Stimulated activated CD8-positive, alpha-beta memory T cell treated with anti-CD3 and anti-CD28 coated beads, Interleukin-15, amount 100 ng/mL, for 1 hour (primary cell): ENCODE measurements around the gene TANC1.

Experiments
- DNase-seq: peaks from one replicate; pipeline ENCODE4 v3.0.0-alpha.2; 2020; ENCODE audit warnings: low read depth

The TANC1 gene

GRCh38 chr2:159225025-159226016 lies 256.9 kb downstream of the TANC1 start:
- DNase-seq = no peak

DNA sequence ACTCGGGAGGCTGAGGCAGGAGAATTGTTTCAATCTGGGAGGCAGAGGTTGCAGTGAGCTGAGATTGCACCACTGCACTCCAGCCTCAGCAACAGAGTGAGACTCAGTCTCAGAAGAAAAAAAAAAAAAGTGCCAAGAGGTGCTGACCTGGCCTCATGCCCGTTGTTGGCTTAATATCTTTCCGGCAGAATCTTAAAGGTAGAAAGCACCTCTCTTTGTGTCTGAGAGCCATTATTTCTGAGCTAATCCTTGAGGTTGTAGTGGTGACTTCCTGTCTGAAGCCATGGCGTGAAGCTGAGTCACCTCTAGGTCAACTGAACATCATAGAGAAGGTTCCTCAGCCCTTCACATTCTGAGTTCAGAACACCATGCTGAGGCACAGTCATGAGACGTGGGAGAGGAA lies 257.6 kb downstream of the TANC1 start:
- no peak for DNase-seq

- no peak for DNase-seq
Measured at GRCh38 chr2:159226608-159227385, 258.4 kb downstream of the TANC1 start.

DNA sequence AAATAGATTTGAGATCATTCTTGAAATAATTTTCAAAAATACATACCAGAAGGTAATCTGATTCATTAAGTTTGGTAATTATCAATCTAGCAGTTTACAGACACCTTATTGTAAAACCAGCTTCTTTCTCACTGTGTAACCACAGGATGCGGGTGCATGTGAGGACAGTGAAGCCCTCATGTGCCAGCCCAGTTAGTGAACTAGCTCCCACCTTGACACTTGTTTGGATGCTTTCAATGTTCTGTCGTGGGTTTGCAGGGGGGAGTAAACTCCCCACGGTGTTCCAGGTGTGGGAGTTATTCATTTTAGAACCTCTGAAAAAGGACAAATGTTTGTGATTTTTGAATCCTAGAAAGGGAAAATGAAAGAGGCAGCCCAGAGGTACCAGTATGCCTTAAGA lies 259.0 kb downstream of the TANC1 start:
- no peak for DNase-seq

DNA sequence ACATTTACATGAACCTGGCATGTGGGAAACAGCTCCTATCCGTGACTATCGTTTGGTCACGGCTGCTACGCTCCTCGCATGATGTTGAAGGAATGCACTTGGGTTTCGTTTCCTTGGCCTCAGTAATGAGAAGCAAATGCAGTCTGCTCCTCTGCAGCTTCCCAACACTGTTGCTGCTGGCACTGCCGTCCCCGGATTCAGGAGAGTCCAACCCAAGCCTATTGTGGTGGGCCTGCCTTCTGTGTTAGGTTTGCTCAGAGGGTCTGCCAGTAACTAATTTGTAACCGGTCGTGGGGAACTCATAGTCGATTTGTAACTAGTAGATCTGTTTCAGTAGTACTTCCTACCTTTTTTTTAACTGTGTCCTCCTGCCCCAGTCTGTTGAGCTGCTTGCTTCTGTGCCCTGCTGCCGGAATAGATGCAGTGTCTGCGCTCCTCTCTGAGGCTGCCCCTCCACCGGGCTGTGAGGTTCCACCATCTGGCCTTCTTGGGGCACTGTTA lies 259.7 kb downstream of the TANC1 start:
- no peak for DNase-seq

DNA sequence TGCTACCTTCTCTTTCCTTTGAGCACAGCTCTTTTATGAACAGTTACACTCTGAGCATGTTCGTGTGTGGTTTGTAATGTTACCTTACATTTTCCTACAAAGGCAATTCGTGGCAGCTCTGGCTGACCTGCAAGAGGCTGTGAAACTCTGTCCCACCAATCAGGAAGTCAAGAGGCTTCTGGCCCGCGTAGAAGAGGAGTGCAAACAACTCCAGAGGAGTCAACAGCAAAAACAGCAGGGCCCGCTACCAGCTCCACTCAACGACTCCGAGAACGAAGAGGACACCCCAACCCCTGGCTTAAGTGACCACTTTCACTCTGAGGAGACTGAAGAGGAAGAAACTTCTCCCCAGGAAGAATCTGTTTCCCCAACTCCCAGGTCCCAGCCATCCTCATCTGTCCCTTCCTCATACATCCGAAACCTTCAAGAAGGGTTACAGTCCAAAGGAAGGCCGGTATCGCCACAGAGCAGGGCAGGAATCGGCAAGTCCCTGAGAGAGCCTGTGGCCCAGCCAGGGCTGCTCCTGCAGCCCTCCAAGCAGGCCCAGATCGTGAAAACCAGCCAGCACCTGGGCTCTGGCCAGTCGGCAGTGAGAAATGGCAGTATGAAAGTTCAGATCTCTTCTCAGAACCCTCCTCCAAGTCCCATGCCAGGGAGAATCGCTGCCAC lies 261.2 kb downstream of the TANC1 start:
- no peak for DNase-seq

- no peak for DNase-seq
Measured at GRCh38 chr2:159230145-159230877, 261.9 kb downstream of the TANC1 start.

DNA sequence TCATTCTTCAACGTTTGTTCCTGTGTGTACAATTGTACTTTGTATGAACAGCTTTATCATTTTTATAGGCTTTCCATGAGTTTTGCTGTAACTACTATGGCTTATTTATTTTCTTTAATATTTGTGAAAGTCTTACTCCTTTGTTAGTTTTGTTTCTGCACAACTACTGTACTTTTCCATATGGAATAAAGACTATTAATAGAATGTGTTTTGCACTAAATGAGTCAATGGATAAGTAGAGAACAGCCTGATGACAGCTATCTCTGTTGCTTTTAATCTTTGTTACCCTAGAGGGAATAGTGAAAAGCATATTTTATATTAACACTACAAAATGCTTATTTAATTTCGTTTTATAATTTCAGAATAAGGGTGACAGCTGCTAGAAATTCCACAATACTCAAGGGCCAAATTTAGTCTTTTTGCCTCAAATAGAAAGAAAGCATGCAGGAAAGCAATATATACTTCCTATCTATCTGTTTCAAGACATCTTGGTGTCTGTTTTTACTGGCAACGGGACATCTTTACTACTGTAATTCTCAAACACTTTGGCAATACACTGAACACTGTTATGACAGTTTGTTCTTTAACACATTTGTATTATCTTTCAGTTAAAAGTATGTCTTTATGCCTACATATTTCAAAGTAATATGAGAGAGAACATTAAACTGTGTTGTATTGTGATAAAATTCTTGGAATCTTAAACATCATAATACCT lies 264.2 kb downstream of the TANC1 start:
- no peak for DNase-seq

GRCh38 chr2:159234868-159235267 lies 266.4 kb downstream of the TANC1 start:
- no peak for DNase-seq

DNA sequence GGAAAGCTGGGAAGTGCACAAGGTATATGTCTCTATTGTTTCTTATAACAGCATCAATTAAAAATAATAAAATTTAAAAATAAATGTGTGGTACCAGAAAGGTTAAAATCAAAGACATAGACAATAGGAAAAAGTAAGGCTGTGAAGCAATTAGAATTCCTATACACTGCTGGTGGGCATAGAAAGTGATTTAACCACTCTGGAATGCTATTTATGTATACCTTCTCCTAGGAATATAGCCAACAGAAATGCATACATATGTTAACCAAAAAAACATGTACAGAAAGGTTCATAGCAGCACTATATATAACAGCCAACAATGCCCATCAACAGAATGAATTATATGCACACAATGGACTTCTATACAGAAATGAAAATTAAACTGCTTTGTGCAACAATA lies 275.1 kb downstream of the TANC1 start:
- DNase-seq = no peak

DNA sequence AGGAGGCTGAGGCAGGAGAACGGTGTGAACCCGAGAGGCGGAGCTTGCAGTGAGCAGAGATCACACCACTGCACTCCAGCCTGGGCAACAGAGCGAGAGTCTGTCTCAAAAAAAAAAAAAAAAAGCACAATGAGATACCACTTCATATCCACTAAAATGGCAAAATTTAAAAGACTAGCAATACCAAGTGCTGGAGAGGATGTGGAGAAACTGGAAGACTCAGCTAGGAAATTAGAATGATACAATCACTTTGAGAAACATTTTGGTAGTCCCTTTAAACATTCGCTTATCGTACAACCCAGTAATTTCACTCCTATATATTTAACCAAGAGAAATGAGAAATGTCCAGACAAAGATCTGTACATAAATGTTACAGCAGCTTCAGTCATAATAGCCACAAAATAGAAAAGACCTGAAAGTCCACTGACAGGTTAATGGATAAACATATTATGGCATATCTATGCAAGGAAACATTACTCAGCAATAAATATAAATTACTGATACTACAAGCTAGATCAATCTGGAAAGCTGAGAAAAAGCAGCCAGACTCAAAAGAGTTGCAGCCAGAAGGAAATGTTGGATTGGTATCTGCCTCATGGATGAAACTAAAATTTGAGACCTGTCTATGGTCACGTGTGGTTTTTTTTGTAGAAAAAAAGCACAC lies 278.0 kb downstream of the TANC1 start:
- DNase-seq = no peak

DNA sequence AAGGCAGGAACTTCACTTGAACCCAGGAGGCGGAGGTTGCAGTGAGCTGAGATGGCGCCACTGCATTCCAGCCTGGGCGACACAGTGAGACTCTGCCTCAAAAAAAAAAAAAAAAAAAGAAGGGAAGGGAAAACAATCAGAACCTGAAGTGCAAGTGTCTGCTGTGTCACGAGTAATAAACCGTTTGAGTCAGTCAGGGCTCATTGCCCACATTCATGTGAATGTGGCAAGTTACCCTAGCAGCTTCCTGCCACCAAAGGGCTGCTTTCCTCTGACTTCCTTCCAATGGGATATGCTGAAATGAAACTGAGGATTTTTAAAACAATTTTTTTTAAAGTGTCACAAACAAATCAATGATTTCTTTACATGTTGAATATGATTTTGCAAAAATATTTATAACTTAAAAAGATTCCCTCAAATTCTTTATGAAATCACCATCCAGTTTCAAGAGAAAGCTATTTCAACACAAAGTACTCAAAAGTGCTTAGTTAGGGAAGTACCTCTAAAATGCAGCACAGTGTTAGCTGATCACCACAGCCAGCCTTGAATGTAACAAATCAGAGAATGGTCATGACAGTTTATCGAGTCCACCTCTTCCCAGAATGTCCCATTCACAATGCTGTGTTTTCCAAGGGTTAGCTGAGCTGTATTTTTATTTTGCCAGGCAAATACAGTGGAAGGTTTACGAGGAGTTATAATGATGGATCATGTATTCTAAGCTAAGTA lies 281.7 kb downstream of the TANC1 start:
- no peak for DNase-seq

DNA sequence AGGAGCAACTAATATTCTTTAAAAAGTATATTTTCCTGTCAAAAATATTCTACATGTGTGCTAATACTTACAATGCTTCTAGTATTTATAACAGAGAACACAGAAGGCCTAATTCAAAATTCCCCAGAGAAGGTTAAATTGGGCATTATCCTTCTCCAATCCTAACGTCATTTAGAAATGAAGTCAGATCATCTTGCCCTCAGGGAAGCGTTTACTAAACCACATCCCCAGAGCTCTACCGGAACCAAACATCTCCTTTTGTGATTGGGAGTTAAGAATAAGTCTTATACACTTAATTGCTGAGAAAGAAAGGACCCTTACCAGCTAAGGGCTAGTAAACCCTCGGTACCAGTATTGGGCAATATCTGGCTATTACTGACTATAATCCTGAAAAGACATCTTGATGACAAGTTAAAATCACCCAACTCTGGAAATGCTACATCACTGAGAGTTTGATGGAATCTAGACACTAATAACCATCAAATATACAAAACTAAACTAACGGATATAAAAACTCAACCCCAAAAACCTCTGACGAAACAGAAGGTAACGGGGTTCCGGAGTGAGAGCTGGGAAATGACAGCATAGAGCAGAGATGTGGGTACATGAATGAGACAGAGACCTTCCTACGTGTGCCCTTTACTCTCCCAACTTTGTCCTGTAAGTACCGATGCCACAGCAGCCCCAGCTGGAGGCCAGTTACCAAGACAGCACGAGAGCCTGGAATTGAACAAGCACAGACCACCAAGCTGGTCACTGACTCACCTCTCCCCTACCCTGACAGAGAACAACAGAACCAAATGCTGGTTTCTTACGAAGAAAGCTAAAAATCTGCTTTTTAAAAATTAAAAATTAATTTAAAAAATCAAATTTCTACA lies 283.1 kb downstream of the TANC1 start:
- DNase-seq = no peak

DNA sequence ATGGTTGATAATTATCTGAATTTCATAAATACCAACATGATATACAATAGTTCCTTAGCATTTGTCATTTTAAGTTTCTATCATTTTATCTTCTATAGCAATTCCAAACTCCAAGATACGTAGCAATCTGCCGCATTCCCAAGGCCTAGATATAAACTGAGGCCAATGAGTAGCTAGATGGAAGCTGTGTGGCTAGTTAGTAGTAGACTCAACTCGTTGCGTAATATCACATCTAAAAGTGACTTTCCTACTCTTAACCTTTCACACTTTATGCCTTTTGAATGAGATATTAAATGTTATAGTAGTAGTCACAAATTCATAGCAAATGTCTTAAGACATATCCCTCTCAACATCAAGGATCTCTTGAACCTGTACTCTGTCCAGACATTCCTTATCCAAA lies 284.5 kb downstream of the TANC1 start:
- no peak for DNase-seq

DNA sequence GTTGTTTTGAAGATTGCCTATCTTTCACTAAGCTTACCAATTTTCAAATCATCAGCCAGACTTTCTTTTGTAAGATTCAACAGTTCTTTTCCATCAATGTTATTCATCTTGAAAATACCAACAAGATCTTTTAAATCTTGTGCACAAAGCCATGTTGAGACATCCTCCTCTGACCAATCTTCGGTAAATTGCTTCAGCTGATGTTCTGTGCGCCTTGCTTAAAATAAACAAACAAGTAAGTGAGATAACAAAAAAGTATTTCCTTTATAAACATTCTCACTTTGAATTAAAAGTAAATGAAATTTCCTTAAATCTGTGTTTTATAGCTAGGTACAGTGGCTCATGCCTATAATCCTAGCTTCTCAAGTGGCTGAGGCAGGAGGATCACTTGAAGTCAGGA lies 287.7 kb downstream of the TANC1 start:
- DNase-seq = no peak

GRCh38 chr2:159262226-159262625 lies 293.8 kb downstream of the TANC1 start:
- DNase-seq = no peak

DNA sequence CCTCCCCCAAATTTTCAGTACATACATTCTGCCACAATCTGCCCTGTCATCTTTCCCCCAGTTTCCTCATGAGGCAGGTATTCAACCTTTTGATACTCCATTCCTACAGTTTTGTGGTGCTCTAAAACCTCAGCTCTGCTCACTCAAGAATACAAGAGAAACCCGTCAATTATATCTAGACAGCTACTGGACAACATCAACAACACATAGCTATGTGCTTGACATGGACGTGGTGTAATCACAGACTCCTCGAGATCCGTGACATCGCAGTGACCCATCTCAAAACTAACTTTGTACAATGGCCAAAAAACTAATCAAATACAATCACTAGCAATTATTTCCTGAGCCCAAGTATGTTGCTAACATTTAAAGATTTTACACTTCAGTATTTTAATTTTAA lies 294.5 kb downstream of the TANC1 start:
- no peak for DNase-seq

DNA sequence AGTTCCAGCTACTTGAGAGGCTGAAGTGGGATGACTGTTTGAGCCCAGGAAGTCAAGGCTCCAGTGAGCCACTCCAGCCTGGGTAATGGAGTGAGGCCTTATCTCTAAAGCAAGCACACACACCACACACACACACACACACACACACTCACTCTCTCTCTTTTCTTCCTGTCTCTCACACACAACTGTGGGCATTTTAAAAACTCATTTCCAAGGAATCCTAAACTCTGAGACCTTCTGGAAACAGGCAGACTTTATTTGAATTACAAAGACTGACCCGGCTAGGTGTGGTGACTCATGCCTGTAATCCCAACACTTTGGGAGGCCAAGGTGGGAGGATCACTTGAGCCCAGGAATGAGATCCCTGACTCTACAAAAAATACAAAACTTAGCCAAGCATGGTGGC lies 296.7 kb downstream of the TANC1 start:
- no peak for DNase-seq

- no peak for DNase-seq
Measured at GRCh38 chr2:159266554-159266953, 298.1 kb downstream of the TANC1 start.
